Measurements from ENCODE around the gene SCUBE1.
"Not testable (repeated sequence)": the region's sequence is repeated elsewhere in the genome, so short reads cannot be mapped to it uniquely, and the experiment has no call there.

The SCUBE1 gene

DNA sequence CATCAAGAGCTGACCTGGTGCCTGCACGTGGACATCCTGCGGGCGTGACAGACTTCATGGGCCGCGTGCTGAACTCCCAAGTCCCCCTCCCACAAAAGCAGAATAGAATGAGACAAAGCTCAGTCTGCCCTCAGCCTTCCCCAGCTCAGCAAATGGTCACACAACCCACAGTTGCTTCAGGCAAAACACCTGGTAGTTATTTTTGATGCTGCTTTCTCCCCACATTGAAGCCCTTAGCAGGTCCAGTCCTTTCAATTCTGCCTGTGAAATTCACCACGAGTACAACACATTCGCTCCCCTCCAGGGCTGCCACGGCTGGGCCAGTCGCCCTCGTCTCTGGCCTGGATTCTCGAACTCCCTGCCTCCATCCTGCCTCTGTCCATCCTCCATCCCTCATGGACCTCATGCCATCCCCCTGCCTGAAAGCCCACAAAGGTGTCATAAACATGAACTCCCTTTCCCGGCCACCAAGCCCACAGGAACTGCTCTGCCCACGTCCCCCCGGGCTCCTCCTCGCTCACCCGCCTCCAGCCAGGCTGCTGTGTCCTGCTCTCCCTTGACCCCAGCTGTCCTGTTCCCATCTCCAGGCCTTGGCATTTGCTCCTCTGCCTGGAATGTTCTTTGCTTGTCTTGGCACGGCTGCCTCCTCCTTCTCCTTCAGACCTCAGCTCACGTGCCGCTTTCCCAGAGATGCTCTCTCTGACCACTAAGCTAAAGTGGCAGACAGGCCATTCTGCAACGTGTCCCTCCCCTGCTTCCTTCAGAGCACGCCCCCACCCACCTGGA lies 42.1 kb downstream of the SCUBE1 start:
- DNase-seq: no peak

- no peak for DNase-seq
These were observed 43.4 kb downstream of the SCUBE1 start for GRCh38 chr22:43299736-43300135.

GRCh38 chr22:43298062-43298801 lies 44.9 kb downstream of the SCUBE1 start:
- DNase-seq: no peak

GRCh38 chr22:43297270-43298061 lies 45.7 kb downstream of the SCUBE1 start:
- DNase-seq: no peak

- no peak for DNase-seq
These were observed 46.8 kb downstream of the SCUBE1 start for GRCh38 chr22:43296276-43296902.

- DNase-seq: no peak
These were observed 47.5 kb downstream of the SCUBE1 start for GRCh38 chr22:43295660-43296059.

- no peak for DNase-seq
These were observed 48.0 kb downstream of the SCUBE1 start for GRCh38 chr22:43295173-43295572.

GRCh38 chr22:43293655-43294392 lies 49.3 kb downstream of the SCUBE1 start:
- DNase-seq: no peak

GRCh38 chr22:43293259-43293654 lies 49.9 kb downstream of the SCUBE1 start:
- no peak for DNase-seq

DNA sequence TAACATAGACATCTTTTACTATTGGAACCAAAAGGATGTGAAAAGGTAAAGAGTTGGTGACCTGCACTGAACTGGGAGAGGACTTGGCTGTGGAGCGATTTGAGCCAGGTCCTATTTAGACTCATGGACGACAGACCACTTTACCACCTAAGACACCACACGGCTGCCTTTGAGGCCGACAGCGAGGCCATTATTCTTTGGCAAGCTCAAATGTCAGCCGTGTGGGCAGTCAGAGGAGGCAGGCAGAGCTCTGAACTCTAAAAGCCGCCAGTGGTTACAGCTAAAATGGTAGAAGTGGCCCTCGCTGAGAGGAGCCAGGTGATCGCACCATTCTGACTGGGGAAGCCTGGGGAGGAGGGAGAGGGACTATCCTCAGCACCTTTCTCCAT lies 50.5 kb downstream of the SCUBE1 start:
- no peak for DNase-seq

DNA sequence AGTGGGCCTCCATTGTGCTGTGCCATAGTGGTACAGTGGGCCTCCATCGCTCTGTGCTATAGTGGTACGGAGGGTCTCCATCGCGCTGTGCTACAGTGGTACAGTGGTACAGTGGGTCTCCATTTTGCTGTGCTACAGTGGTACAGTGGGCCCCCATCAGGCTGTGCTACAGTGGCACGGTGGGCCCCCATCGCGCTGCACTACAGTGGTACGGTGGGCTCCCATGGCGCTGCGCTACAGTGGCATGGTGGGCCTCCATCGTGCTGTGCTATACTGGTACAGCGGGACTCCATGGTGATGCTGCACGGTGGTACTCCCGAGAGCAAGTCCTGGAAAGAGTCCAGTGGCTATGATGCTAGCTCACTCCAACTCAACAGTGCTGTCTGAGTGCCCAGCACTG lies 51.8 kb downstream of the SCUBE1 start:
- no peak for DNase-seq

GRCh38 chr22:43289976-43290721 lies 53.0 kb downstream of the SCUBE1 start:
- DNase-seq: no peak

GRCh38 chr22:43289531-43289963 lies 53.6 kb downstream of the SCUBE1 start:
- DNase-seq: no peak

GRCh38 chr22:43288807-43289420 lies 54.3 kb downstream of the SCUBE1 start:
- no peak for DNase-seq

GRCh38 chr22:43288378-43288777 lies 54.8 kb downstream of the SCUBE1 start:
- no peak for DNase-seq

- DNase-seq: no peak
These were observed 55.7 kb downstream of the SCUBE1 start for GRCh38 chr22:43287441-43287840.

GRCh38 chr22:43281394-43281793 lies 61.8 kb downstream of the SCUBE1 start:
- DNase-seq: no peak

GRCh38 chr22:43280523-43280886 lies 62.7 kb downstream of the SCUBE1 start:
- DNase-seq: not testable (repeated sequence)

DNA sequence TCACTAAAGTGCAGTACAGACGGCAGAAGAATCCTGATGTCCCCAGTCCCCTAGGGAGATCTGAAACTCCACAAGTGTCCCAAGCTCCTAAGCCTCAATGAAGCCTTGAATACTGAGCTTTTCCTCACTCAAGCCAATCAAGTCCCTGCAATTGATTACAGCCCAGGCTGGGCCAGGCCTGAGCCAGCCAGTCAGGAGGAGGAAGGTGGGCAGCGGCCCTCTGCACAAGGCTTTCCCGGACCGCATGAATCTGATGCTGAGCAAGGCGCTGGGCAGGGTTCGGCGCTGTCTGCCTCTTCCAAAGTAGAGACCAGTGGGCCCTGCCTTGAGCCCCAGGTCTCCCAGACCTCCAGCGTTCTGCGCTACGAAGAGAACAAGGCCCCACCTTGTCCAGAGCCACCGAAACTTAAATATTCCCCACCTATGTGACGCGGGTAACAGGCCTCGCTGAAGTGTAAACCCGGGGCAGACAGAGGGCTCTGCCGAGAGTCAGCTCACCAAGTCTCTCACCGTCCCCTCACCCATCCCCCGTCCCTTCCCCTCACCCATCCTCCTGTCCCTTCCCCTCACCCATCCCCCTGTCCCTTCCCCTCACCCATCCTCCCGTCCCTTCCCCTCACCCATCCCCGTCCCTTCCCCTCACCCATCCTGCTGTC lies 63.2 kb downstream of the SCUBE1 start:
- no peak for DNase-seq

GRCh38 chr22:43277987-43278601 lies 65.1 kb downstream of the SCUBE1 start:
- DNase-seq: no peak
